Peyer's patch (tissue), 4 donors: ENCODE data around the gene TPRG1L. TPM values are rescaled to one million over a fixed set of nuclear protein-coding genes. Genes with fewer than 3 reads are reported as not detected.
"Not testable (repeated sequence)": the region's sequence is repeated elsewhere in the genome, so short reads cannot be mapped to it uniquely, and the experiment has no call there.

Experiments used
- DNase-seq, 3 donors: peaks; one replicate each; pipeline ENCODE4 v3.0.0-alpha.2; 2017 to 2019
- H3K27ac ChIP-seq, 4 donors: fragments of 200-600 bp; sonication (generic); one replicate each; pipeline ENCODE4 v1.5.1; 2016 to 2019
- H3K27me3 ChIP-seq, 2 donors: fragments of 200-600 bp; sonication (generic); one replicate each; pipeline ENCODE4 v1.5.1; 2019
- H3K36me3 ChIP-seq, 3 donors: fragments of 200-600 bp; sonication (generic); one replicate each; pipeline ENCODE4 v1.5.1; 2016 to 2019
- H3K4me1 ChIP-seq, 4 donors: fragments of 200-600 bp; sonication (generic); one replicate each; pipeline ENCODE4 v1.5.1; 2016 to 2019
- H3K4me3 ChIP-seq, 4 donors: fragments of 200-600 bp; sonication (generic); 1 replicate in 3 of 4; 2 replicates in 1 of 4; pipeline ENCODE4 v1.5.1; 2016 to 2019; ENCODE audit warnings: mild to moderate bottlenecking in 1 of 4
- H3K9me3 ChIP-seq, 4 donors: fragments of 200-600 bp; sonication (generic); one replicate each; pipeline ENCODE4 v1.5.1; 2016 to 2019; ENCODE audit warnings: mild to moderate bottlenecking in 1 of 4
- POLR2A ChIP-seq, 2 donors: fragments of 450-650 bp; IDR thresholded peaks; one replicate each; pipeline ENCODE4 v1.5.1; 2017; ENCODE audit warnings: antibody characterized with exemption in 2 of 2, mild to moderate bottlenecking in 2 of 2, moderate library complexity in 2 of 2
- total RNA-seq, 4 donors: library from RNA; depleted of rRNA; stranded (reverse); fragments of >200 nt; gene quantifications; one replicate each; pipeline ENCODE4 v1.1.0, GENCODE V29; 2016
- TF ChIP-seq, protein P1 (sequence below), 6 experiments: fragments of 450-650 bp in 4 of 6; fragments of 200-600 bp in 2 of 6; sonication (generic) in 1 of 6; IDR thresholded peaks; one replicate each; pipeline ENCODE4 v1.5.1; 2017 to 2019; ENCODE audit warnings: antibody characterized with exemption in 6 of 6, mild to moderate bottlenecking in 3 of 6, moderate library complexity in 1 of 6

Gene TPRG1L
- 10 to 100 TPM; 16.5 to 93.9 (median 71.3) TPM for total RNA-seq

DNA sequence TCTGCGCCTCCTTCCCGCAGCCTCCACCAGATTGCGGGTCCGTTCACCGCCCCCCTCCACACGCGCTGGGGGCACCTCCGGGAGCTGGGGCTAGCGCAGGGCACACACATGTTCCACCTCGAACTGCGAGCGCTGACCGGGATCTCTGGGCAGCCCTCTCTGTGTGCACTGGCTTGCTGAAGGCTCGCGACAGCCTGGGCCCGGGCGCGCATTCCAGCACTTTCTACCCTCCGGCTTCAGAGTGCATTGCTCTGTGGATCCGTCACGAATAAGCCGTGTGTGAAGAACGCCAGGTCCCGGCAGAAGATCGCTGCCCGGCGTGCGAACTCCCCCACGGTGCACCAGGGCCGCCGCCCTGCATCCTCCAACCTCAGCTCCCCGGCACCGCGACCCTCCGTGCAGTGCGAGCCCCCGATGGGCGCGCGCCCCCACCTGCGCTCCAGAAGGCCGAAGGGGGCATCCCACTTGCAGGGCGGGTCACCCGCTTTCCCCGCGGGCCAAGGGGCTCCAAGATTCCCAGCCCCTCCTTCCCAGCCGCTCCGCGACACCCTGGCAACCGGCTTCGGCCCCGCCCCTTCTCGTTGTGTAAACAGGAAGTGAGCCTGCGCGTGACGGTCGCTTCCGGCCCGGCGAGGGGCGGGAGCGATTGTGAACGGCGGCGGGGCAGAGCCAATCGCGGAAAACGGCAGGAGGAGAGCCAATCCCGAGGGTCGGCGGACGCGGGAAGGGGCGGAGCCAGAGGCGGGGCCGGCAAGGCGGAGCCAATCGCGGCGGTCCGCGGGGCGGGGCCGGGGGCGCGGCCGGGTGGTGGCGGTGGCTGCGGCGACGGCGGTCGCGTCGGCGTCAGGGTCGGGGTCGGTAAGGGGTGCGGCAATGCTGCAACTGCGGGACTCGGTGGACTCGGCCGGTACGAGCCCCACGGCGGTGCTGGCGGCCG is at the start of gene TPRG1L:
Gene TPRG1L, plus strand, starts transcription at position 816 of the 937 bp plus-strand sequence. Its CDS starts 58 bp downstream, at position 874.
- no peaks in the 10 kb centered on the region for H3K27me3 ChIP-seq
- peaks cover 0 to 30% (median 0%) of the 10 kb centered on the region in 3 donors for H3K36me3 ChIP-seq
- DNase-seq = peak; percentile 99 to 100 (median 99)
- H3K4me1 ChIP-seq = peaks cover 0 to 35% (median 7%) of the 10 kb centered on the region in 4 donors
- H3K4me3 ChIP-seq = peak within 1 kb of the TSS; percentile 91 to 100 (median 98)
- TF ChIP-seq, protein P1, sequence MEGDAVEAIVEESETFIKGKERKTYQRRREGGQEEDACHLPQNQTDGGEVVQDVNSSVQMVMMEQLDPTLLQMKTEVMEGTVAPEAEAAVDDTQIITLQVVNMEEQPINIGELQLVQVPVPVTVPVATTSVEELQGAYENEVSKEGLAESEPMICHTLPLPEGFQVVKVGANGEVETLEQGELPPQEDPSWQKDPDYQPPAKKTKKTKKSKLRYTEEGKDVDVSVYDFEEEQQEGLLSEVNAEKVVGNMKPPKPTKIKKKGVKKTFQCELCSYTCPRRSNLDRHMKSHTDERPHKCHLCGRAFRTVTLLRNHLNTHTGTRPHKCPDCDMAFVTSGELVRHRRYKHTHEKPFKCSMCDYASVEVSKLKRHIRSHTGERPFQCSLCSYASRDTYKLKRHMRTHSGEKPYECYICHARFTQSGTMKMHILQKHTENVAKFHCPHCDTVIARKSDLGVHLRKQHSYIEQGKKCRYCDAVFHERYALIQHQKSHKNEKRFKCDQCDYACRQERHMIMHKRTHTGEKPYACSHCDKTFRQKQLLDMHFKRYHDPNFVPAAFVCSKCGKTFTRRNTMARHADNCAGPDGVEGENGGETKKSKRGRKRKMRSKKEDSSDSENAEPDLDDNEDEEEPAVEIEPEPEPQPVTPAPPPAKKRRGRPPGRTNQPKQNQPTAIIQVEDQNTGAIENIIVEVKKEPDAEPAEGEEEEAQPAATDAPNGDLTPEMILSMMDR (IDR thresholded peaks at IDR 0.05) = no peak
- peak; percentile 42 to 61 for TF ChIP-seq POLR2A (IDR thresholded peaks at IDR 0.05)
- no peaks in the 10 kb centered on the region for H3K9me3 ChIP-seq
- H3K27ac ChIP-seq = peak within 1 kb of the TSS; percentile 93 to 100 (median 94)

DNA sequence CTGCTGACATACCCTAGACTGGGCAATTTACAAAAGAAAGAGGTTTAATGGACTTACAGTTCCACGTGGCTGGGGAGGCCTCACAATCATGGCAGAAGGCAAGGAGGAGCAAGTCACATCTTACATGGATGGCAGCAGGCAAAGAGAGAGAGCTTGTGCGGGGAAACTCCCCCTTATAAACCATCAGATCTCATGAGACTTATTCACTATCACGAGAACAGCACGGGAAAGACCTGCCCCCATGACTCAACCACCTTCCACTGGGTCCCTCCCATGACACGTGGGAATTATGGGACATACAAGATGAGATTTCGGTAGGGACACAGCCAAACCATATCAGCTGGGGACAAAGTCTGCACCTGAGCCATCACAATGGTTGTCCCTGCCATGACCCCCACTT is 49.3 kb upstream of the TPRG1L start:
- not testable (repeated sequence) for H3K9me3 ChIP-seq, H3K36me3 ChIP-seq, H3K4me1 ChIP-seq, H3K4me3 ChIP-seq, H3K27ac ChIP-seq, DNase-seq, H3K27me3 ChIP-seq

DNA sequence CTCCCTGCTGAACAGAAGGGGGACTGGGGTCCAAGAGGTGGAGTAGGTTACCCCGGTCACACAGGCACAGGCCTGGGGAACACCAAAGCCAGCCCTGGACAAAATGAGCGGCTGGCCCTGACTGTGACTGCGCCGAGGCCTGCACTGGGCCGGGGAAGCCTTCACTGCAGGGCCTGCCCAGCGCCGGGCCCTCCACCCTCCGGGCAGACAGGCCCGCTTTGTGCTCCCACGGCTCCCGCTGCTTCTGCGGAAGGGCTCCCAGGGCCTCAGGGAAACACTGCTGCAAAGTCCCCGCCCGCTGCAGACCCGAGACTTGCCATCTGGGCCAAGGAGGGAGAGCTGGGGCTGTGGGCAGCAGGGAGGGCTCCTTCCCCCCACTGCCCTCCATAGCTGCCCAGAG is 48.8 kb upstream of the TPRG1L start:
- H3K36me3 ChIP-seq = no peaks in the 10 kb centered on the region
- DNase-seq = no peak
- no peak overlapping the region for H3K4me3 ChIP-seq
- H3K9me3 ChIP-seq = no peaks in the 10 kb centered on the region
- H3K27me3 ChIP-seq = no peaks in the 10 kb centered on the region
- no peak overlapping the region for H3K27ac ChIP-seq
- H3K4me1 ChIP-seq = no peaks in the 10 kb centered on the region
- TF ChIP-seq, protein P1 (IDR thresholded peaks at IDR 0.05) = no peak
- TF ChIP-seq POLR2A (IDR thresholded peaks at IDR 0.05) = no peak

GRCh38 chr1:3577300-3577699 is 47.5 kb upstream of the TPRG1L start:
- H3K36me3 ChIP-seq = no peaks in the 10 kb centered on the region
- H3K4me1 ChIP-seq = no peaks in the 10 kb centered on the region
- no peak overlapping the region for H3K4me3 ChIP-seq
- H3K27me3 ChIP-seq = no peaks in the 10 kb centered on the region
- no peaks in the 10 kb centered on the region for H3K9me3 ChIP-seq
- no peak for TF ChIP-seq POLR2A (IDR thresholded peaks at IDR 0.05)
- TF ChIP-seq, protein P1 (IDR thresholded peaks at IDR 0.05) = no peak
- no peak overlapping the region for H3K27ac ChIP-seq
- no peak for DNase-seq

DNA sequence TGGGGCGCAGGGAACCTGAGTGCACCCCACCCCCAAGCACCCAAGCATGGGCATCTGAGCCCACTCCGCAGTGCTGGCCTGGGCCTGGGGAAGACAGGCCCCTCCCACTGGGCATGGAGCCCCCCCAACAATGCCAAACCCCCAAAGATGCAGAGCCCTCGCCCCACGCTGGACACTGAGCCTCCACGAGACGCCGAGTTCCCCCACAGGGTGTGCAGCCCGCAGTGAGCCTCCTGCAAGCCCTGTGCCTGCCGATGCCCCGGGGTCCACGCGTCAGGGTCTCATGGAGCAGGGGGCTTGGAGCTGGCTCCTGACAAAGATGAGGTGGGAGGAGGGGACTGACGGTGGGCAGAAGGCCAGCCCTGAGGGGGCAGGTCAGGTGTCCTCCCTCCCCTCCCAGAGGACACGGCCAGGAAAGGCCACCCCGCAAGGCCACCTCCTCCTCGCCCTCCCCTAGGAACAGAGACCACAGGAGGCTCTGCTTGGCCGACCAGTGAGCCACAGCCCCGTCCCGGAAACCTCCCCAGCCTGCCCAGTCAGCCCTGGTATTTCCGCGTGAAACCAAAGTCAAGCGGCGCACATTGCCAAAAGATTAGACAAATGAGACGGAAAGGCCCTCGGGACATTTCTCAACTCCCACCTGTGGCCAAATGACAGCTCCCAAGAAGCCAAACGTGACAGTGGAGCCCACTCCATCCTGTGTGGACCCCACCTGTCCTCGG is 46.9 kb upstream of the TPRG1L start:
- no peak overlapping the region for H3K4me3 ChIP-seq
- no peak for DNase-seq
- no peaks in the 10 kb centered on the region for H3K4me1 ChIP-seq
- TF ChIP-seq, protein P1 (IDR thresholded peaks at IDR 0.05) = no peak
- no peak for TF ChIP-seq POLR2A (IDR thresholded peaks at IDR 0.05)
- H3K36me3 ChIP-seq = no peaks in the 10 kb centered on the region
- no peaks in the 10 kb centered on the region for H3K27me3 ChIP-seq
- H3K9me3 ChIP-seq = no peaks in the 10 kb centered on the region
- H3K27ac ChIP-seq = no peak overlapping the region

GRCh38 chr1:3578433-3578805 is 46.4 kb upstream of the TPRG1L start:
- H3K27ac ChIP-seq = no peak overlapping the region
- no peaks in the 10 kb centered on the region for H3K4me1 ChIP-seq
- TF ChIP-seq, protein P1 (IDR thresholded peaks at IDR 0.05) = no peak
- TF ChIP-seq POLR2A (IDR thresholded peaks at IDR 0.05) = no peak
- H3K9me3 ChIP-seq = no peaks in the 10 kb centered on the region
- H3K27me3 ChIP-seq = no peaks in the 10 kb centered on the region
- DNase-seq = no peak
- H3K4me3 ChIP-seq = no peak overlapping the region
- H3K36me3 ChIP-seq = no peaks in the 10 kb centered on the region
